HepG2 (cell line): ENCODE measurements around the gene TMEM114. TPM values are rescaled to one million over a fixed set of nuclear protein-coding genes. Genes with fewer than 3 reads are reported as not detected.

Source experiments
- GABPB1 ChIP-seq: IDR thresholded peaks from 2 replicates; pipeline ENCODE4 v1.6.1; 2016; ENCODE audit warnings: mild to moderate bottlenecking, missing genetic modification reagents, moderate library complexity, missing compliant biosample characterization
- HIVEP1 ChIP-seq: sonication (generic); formaldehyde crosslinking; IDR thresholded peaks from 2 replicates; pipeline ENCODE4 v1.4.0; 2020; ENCODE audit warnings: mild to moderate bottlenecking, missing genetic modification reagents
- RELA ChIP-seq: sonication (generic); formaldehyde crosslinking; IDR thresholded peaks from 2 replicates; pipeline ENCODE4 v1.4.0; 2020; ENCODE audit warnings: missing genetic modification reagents
- REST ChIP-seq, 2 experiments: IDR thresholded peaks; 2 replicates each; pipeline ENCODE4 v1.6.1; 2011 to 2012; ENCODE audit warnings: low read length in 2 of 2, borderline replicate concordance in 1 of 2, low read depth in 1 of 2, mild to moderate bottlenecking in 1 of 2, moderate library complexity in 1 of 2
- SMAD3 ChIP-seq: sonication (generic); formaldehyde crosslinking; IDR thresholded peaks from 2 replicates; pipeline ENCODE4 v1.4.0; 2020; ENCODE audit warnings: missing genetic modification reagents
- TBP ChIP-seq: sonication (generic); formaldehyde crosslinking; IDR thresholded peaks from 2 replicates; pipeline ENCODE4 v1.5.0; 2020; ENCODE audit warnings: missing genetic modification reagents
- TBX3 ChIP-seq: fragments of 450-650 bp; IDR thresholded peaks from 2 replicates; pipeline ENCODE4 v1.6.1; 2017; ENCODE audit warnings: antibody characterized with exemption, mild to moderate bottlenecking, inconsistent platforms, borderline replicate concordance
- ZBTB3 ChIP-seq: sonication (generic); formaldehyde crosslinking; IDR thresholded peaks from 2 replicates; pipeline ENCODE4 v1.4.0; 2020; ENCODE audit warnings: low read depth, mild to moderate bottlenecking, moderate library complexity, missing genetic modification reagents, borderline replicate concordance
- ZNF124 ChIP-seq: sonication (generic); formaldehyde crosslinking; IDR thresholded peaks from 2 replicates; pipeline ENCODE4 v1.4.0; 2020; ENCODE audit warnings: missing genetic modification reagents
- ZNF563 ChIP-seq: sonication (generic); formaldehyde crosslinking; IDR thresholded peaks from 2 replicates; pipeline ENCODE4 v1.8.0; 2022; ENCODE audit warnings: mild to moderate bottlenecking, moderate library complexity, missing genetic modification reagents
- ZNF572 ChIP-seq: sonication (generic); formaldehyde crosslinking; IDR thresholded peaks from 2 replicates; pipeline ENCODE4 v1.5.1; 2020; ENCODE audit warnings: mild to moderate bottlenecking, missing genetic modification reagents
- ZNF580 ChIP-seq: IDR thresholded peaks from 2 replicates; pipeline ENCODE4 v1.6.1; 2016; ENCODE audit warnings: low read depth, borderline replicate concordance
- polyA plus RNA-seq, 8 experiments: library from polyadenylated mRNA; depleted of rRNA in 3 of 8; stranded (reverse) in 7 of 8; unstranded in 1 of 8; fragments of >200 nt; fragmentation: Illumina TruSeq in 4 of 8; extraction: Trizol in 4 of 8; gene quantifications; 2 replicates each; pipeline versions ENCODE4 v1.2.1 to v1.2.3, GENCODE V29; 2011 to 2016; ENCODE audit warnings: low read depth in 4 of 8, missing spikeins in 1 of 8, mixed read lengths in 1 of 8; ENCODE audit not compliant: insufficient read depth in 1 of 8
- total RNA-seq, 5 experiments: library from RNA; depleted of rRNA; stranded (reverse); fragments of >200 nt; fragmentation: Illumina TruSeq; extraction: Trizol; gene quantifications; 2 replicates each; pipeline ENCODE4 v1.2.3, GENCODE V29; 2016; ENCODE audit warnings: low read depth in 1 of 5

Gene TMEM114
- total and polyA plus RNA-seq, 2 of the 13 experiments (the other 11 are each of a cell fraction or from before 2014, with no cell fraction given): not detected

GRCh38 chr16:8569650-8570346 is 20.5 kb downstream of the TMEM114 start (continued):
- TF ChIP-seq ZNF563 (CRISPR knock-in tag): no peak
- TF ChIP-seq TBP (CRISPR knock-in tag): no peak
- no peak for TF ChIP-seq ZNF572 (CRISPR knock-in tag)
- no peak for TF ChIP-seq SMAD3
- TF ChIP-seq ZBTB3 (CRISPR knock-in tag): no peak
- no peak for TF ChIP-seq ZNF124 (CRISPR knock-in tag)
- TF ChIP-seq RELA (CRISPR knock-in tag): no peak
- TF ChIP-seq REST (IDR thresholded peaks at IDR 0.05; ENCODE audit: borderline replicate concordance in 1 of 2, low read depth in 1 of 2, low read length in 2 of 2): no peak
- TF ChIP-seq ZNF580 (CRISPR knock-in tag): no peak
- TF ChIP-seq TBX3: no peak
- peak; percentile 57; the same call in 1 of the 2 replicates for TF ChIP-seq GABPB1 (CRISPR knock-in tag)
- TF ChIP-seq HIVEP1: no peak
- TF ChIP-seq, all 625 proteins: peak for 34
